Measurements from ENCODE around the gene PTOV1. TPM values are rescaled to one million over a fixed set of nuclear protein-coding genes. Genes with fewer than 3 reads are reported as not detected.

Gene PTOV1
- total and polyA plus RNA-seq, 2 of the 8 experiments (the other 6 are each of a cell fraction or from before 2014, with no cell fraction given), result 147 to 251 TPM

GRCh38 chr19:49832556-49832955 lies 18.4 kb upstream of the PTOV1 start (continued):
- TF ChIP-seq EP300 (IDR thresholded peaks at IDR 0.05; ENCODE audit: borderline replicate concordance in 1 of 2, low read depth in 2 of 2, low read length in 2 of 2) (no peak), JUND (IDR thresholded peaks at IDR 0.05; ENCODE audit: low read length) (no peak)

All from H1 (cell line).